Erythroblast (primary cell): ENCODE measurements around the gene DRC1.

Experiments used
- GATA1 ChIP-seq: IDR thresholded peaks from 2 replicates; pipeline ENCODE4 v1.6.1; 2011; ENCODE audit warnings: low read depth, mild to moderate bottlenecking, control low read depth, low read length, moderate library complexity
- POLR2A ChIP-seq: IDR thresholded peaks from 2 replicates; pipeline ENCODE4 v1.6.1; 2011; ENCODE audit warnings: mild to moderate bottlenecking, low read length

DNA sequence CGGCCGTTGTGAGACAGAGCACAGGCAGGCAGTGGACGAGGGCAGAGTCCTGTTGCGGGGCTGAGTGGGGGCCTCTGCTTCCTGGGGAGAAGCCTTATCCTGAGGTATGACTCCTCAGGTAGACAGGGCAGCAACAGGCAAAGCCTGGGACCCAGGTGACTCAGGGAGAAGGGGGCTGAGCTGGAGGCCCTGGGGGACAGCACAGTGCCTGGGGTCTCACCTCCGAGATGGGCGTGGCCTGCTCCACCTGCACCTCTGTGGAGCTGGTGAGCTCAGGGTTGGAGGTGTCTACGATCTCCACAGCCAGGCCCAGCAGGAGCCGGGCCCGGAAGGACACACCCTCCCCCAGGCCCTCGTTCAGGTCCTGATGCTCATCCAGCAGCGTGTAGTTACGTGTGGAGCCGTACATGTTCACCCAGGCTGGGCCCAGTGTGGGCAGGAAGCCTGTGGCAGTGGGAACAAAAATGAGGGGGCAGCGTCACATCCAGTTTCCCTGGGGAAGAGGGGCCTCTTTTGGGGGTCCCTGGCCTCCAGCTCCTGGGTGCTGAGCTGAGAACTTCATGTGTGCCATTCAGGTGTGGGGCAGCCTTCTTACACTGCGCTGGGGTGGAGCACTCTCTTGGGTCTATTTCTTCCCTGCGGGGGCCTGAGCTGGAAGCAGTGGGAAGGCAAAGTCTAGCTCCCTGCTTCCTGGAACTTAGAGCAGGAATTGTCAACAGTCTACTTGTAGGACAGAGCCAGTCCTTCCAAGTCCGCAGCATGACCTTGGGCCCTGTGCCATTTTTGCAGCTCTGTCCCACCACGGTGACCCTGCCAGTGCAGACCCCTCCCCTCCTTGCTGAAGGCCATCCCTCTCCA is 79.1 kb downstream of the DRC1 start:
- TF ChIP-seq POLR2A (no peak), GATA1 (no peak)
